SK-N-SH (cell line): ENCODE results near the gene SMARCD3. TPM values are rescaled to one million over a fixed set of nuclear protein-coding genes. Genes with fewer than 3 reads are reported as not detected.
A peak's percentile ranks its signal among the peaks of the same experiment; 100 is the strongest.

Source experiments
- CTCF ChIA-PET: fragments of 300-600, 350-600 bp; formaldehyde crosslinking; extraction: SDS; loops from one replicate; lab custom pipeline; 2021; lab: Yijun Ruan, JAX
- POLR2A ChIA-PET: fragments of 350-600 bp; sonication (Branson Sonifier 250); formaldehyde crosslinking; extraction: SDS; loops from one replicate; lab custom pipeline; 2020; ENCODE audit warnings: antibody characterized with exemption, inconsistent platforms; lab: Yijun Ruan, JAX
- DNase-seq: peaks from one replicate; pipeline ENCODE4 v3.0.0; 2012
- H2AFZ ChIP-seq: fragments of 200-600 bp; sonication (generic); 2 replicates; pipeline ENCODE4 v1.8.1; 2016; ENCODE audit warnings: antibody characterized with exemption, mild to moderate bottlenecking, low read depth
- H3F3A ChIP-seq: fragments of 200-600 bp; sonication (generic); replicated peaks from 2 replicates; pipeline ENCODE3; 2016; ENCODE audit warnings: antibody characterized with exemption, mild to moderate bottlenecking; ENCODE audit not compliant: insufficient read depth
- H3K27ac ChIP-seq, 2 experiments: fragments of 200-500 bp in 1 of 2; fragments of 200-600 bp in 1 of 2; sonication (Bioruptor generic) in 1 of 2; sonication (generic), shearing (Covaris generic) in 1 of 2; 2 replicates each; pipeline versions ENCODE4 v1.5.1 to v1.6.1; 2014 to 2016; ENCODE audit warnings: low read depth in 2 of 2, inconsistent platforms in 1 of 2, low read length in 1 of 2, mild to moderate bottlenecking in 1 of 2, mixed read lengths in 1 of 2
- H3K27me3 ChIP-seq: fragments of 200-600 bp; sonication (generic), shearing (Covaris generic); 2 replicates; pipeline ENCODE4 v1.6.1; 2016; ENCODE audit warnings: mixed run types; ENCODE audit not compliant: insufficient read depth
- H3K36me3 ChIP-seq, 2 experiments: fragments of 200-500 bp in 1 of 2; fragments of 200-600 bp in 1 of 2; sonication (Bioruptor generic) in 1 of 2; sonication (generic) in 1 of 2; replicated peaks in 1 of 2; 2 replicates each; pipeline versions ENCODE3 to v1.5.1; 2014 to 2016; ENCODE audit warnings: low read length in 1 of 2, mild to moderate bottlenecking in 1 of 2; ENCODE audit not compliant: insufficient read depth in 2 of 2, control insufficient read depth in 1 of 2
- H3K4me1 ChIP-seq, 2 experiments: fragments of 200-500 bp in 1 of 2; fragments of 200-600 bp in 1 of 2; sonication (Bioruptor generic) in 1 of 2; sonication (generic), shearing (Covaris generic) in 1 of 2; 2 replicates each; pipeline versions ENCODE4 v1.5.1 to v1.6.1; 2014 to 2016; ENCODE audit warnings: low read depth in 1 of 2, low read length in 1 of 2, mixed run types in 1 of 2; ENCODE audit not compliant: insufficient read depth in 2 of 2, control insufficient read depth in 1 of 2
- H3K4me2 ChIP-seq: fragments of 200-600 bp; sonication (generic), shearing (Covaris generic); 2 replicates; pipeline ENCODE4 v1.6.1; 2017; ENCODE audit warnings: mixed run types
- H3K4me3 ChIP-seq, 2 experiments: fragments of 200-500 bp in 1 of 2; fragments of 200-600 bp in 1 of 2; sonication (Bioruptor generic) in 1 of 2; sonication (generic), shearing (Covaris generic) in 1 of 2; 2 replicates each; pipeline versions ENCODE4 v1.5.1 to v1.8.1; 2014 to 2016; ENCODE audit warnings: low read depth in 2 of 2, inconsistent platforms in 1 of 2, low read length in 1 of 2, mild to moderate bottlenecking in 1 of 2, mixed read lengths in 1 of 2, moderate library complexity in 1 of 2
- H3K79me2 ChIP-seq: fragments of 200-600 bp; sonication (generic); 2 replicates; pipeline ENCODE4 v1.8.1; 2017; ENCODE audit warnings: mild to moderate bottlenecking; ENCODE audit not compliant: insufficient read depth
- H3K9ac ChIP-seq: fragments of 200-600 bp; sonication (generic); 2 replicates; pipeline ENCODE4 v1.6.1; 2017; ENCODE audit warnings: mixed run types
- H3K9me2 ChIP-seq: fragments of 200-600 bp; sonication (generic); 2 replicates; pipeline ENCODE4 v1.6.1; 2017; ENCODE audit warnings: mixed run types
- H3K9me3 ChIP-seq: fragments of 200-600 bp; sonication (generic); 2 replicates; pipeline ENCODE4 v1.6.1; 2017; ENCODE audit warnings: mixed run types, mild to moderate bottlenecking, moderate library complexity
- H4K20me1 ChIP-seq: fragments of 200-600 bp; sonication (generic); 2 replicates; pipeline ENCODE4 v1.6.1; 2017; ENCODE audit warnings: mild to moderate bottlenecking, mixed run types; ENCODE audit not compliant: insufficient read depth
- EP300 ChIP-seq, 2 experiments: IDR thresholded peaks; 2 replicates each; pipeline versions ENCODE4 v1.4.0 to v1.6.1; 2012; ENCODE audit warnings: borderline replicate concordance in 1 of 2, low read depth in 1 of 2, low read length in 1 of 2
- FOXJ3 ChIP-seq: sonication (generic); formaldehyde crosslinking; IDR thresholded peaks from 2 replicates; pipeline ENCODE4 v1.5.1; 2020; ENCODE audit warnings: mild to moderate bottlenecking, missing genetic modification reagents
- FOXM1 ChIP-seq: IDR thresholded peaks from 2 replicates; pipeline ENCODE4 v1.4.0; 2012; ENCODE audit warnings: low read depth, mild to moderate bottlenecking
- GABPA ChIP-seq: IDR thresholded peaks from 2 replicates; pipeline ENCODE4 v1.4.0; 2012; ENCODE audit warnings: low read depth, mild to moderate bottlenecking
- GATA2 ChIP-seq: sonication (generic); formaldehyde crosslinking; IDR thresholded peaks from 2 replicates; pipeline ENCODE4 v1.5.0; 2020; ENCODE audit warnings: mild to moderate bottlenecking, missing genetic modification reagents
- JUND ChIP-seq: IDR thresholded peaks from 2 replicates; pipeline ENCODE4 v1.4.0; 2012
- MXI1 ChIP-seq: IDR thresholded peaks from 2 replicates; pipeline ENCODE4 v1.6.1; 2012; ENCODE audit warnings: mild to moderate bottlenecking, low read depth, low read length, improper control_type of control experiment
- NFIC ChIP-seq: IDR thresholded peaks from 2 replicates; pipeline ENCODE4 v1.4.0; 2012; ENCODE audit warnings: borderline replicate concordance
- NRF1 ChIP-seq: IDR thresholded peaks from 2 replicates; pipeline ENCODE4 v1.6.1; 2012; ENCODE audit warnings: low read depth, mild to moderate bottlenecking, low read length
- POLR2AphosphoS5 ChIP-seq: IDR thresholded peaks from 2 replicates; pipeline ENCODE4 v1.6.1; 2012; ENCODE audit warnings: low read depth, low read length
- RXRA ChIP-seq: IDR thresholded peaks from 2 replicates; pipeline ENCODE4 v1.4.0; 2012; ENCODE audit warnings: low read depth, mild to moderate bottlenecking, borderline replicate concordance
- SIN3A ChIP-seq: IDR thresholded peaks from 2 replicates; pipeline ENCODE4 v1.6.1; 2012; ENCODE audit warnings: low read depth, mild to moderate bottlenecking, low read length, moderate library complexity, borderline replicate concordance
- TEAD4 ChIP-seq: IDR thresholded peaks from 2 replicates; pipeline ENCODE4 v1.4.0; 2012; ENCODE audit warnings: mild to moderate bottlenecking, borderline replicate concordance; ENCODE audit not compliant: insufficient read depth
- WGBS: methylation state at CpG from one replicate; pipeline ENCODE4 v1.1.6; 2017; ENCODE audit warnings: low lambda C conversion rate; 5-methylcytosine and 5-hydroxymethylcytosine counted together
- polyA plus RNA-seq, 3 experiments: library from polyadenylated mRNA; depleted of rRNA; stranded (reverse); fragments of >200 nt; gene quantifications; 2 replicates each; pipeline ENCODE4 v1.2.3, GENCODE V29; 2012
- TF ChIP-seq, protein P1 (sequence below): fragments of 150-350 bp; IDR thresholded peaks from 2 replicates; pipeline ENCODE4 v1.6.1; 2016; ENCODE audit warnings: mild to moderate bottlenecking, low read depth, low read length
- TF ChIP-seq, protein P2 (sequence below): IDR thresholded peaks from 2 replicates; pipeline ENCODE4 v1.4.0; 2012; ENCODE audit warnings: low read depth, borderline replicate concordance
- TF ChIP-seq, protein P3 (sequence below): IDR thresholded peaks from 2 replicates; pipeline ENCODE4; 2012
- TF ChIP-seq, protein P4 (sequence below): IDR thresholded peaks from 2 replicates; pipeline ENCODE4 v1.4.0; 2012; ENCODE audit warnings: low read depth
- TF ChIP-seq, protein P5 (sequence below): IDR thresholded peaks from 2 replicates; pipeline ENCODE4 v1.6.1; 2012; ENCODE audit warnings: mild to moderate bottlenecking, low read depth, low read length, moderate library complexity

SMARCD3 gene
- polyA plus RNA-seq, 1 of the 3 experiments (the other 2 are of a cell fraction): 62.8 TPM

DNA sequence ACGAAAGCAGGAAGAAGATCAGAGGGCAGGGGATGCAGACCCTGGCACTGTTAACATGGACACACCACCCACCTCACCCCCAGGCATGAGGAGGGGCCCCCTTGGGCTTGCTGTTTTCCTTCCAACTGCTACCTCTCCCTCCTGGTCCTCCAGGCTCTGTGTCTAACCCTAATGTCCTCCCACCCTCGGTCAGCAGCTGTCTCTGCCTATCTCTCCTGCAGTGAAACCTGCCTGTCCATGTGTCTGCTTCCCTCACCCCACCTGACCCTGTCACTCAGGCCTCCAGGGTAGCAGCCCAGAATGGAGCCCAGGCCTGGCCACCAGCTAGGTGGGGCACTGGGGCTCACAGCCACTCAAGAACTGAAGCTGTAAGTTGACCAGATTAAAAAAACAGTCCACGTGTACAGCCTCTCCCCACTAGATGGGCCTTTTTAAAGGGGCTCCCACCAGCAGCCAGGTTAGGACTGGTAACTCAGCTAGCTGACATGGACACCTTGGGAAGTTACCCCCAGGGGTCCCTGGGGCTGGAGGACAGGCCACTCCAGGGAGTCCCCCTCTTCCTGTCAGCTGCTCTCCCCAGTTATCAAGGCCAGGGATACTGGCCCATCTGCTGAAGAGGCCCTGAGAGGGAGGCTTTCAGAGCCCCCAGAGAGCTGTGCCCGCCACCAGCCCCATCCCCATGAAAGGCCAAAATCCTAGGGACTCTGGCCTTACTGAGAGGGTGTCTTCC, 1.5 kb downstream of the SMARCD3 start (continued):
- TF ChIP-seq, protein P1, sequence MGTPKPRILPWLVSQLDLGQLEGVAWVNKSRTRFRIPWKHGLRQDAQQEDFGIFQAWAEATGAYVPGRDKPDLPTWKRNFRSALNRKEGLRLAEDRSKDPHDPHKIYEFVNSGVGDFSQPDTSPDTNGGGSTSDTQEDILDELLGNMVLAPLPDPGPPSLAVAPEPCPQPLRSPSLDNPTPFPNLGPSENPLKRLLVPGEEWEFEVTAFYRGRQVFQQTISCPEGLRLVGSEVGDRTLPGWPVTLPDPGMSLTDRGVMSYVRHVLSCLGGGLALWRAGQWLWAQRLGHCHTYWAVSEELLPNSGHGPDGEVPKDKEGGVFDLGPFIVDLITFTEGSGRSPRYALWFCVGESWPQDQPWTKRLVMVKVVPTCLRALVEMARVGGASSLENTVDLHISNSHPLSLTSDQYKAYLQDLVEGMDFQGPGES: no peak
- TF ChIP-seq NRF1: no peak

DNA sequence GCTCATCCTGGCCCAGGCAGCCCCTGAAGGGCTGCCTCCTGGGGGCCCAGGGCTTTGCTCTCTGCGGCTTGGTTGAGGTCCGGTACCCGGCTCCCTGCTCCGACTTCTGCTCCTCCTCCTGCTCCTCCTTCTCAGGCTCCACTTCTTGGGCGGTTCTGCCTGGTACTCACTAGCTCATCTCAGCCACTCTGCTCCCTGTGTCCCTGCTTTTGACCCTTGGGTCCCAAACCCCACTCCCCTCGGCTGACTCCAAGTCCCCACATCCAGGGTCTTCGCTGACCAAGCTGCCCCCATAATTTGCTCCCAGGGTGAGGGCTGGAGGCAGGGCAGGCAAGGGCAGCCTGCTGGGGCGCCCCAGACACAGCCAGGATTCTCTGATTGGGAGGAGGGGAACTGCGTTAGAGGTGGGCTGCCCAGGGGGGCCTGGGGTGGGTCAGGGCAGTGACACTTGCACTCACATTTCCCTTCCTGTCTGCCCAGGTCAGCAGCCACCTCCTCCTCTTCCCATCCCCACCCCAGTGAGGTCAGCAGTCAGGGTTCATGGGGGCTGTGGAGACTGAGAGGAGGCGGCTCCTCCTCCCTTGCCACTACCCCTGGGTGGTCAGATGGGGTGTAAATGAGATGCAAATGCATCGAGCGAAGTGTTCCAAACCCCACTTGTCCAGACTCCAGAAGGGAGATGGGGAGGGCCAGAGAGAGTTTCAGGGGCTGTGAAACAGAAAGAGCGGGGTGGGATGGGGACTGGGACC, 2.2 kb downstream of the SMARCD3 start:
- Histone ChIP-seq H3K27me3 (no peaks in the 10 kb centered on the region), H3K9ac (no peak overlapping the region)
- no peak for TF ChIP-seq GABPA
- no peak for TF ChIP-seq EP300 (IDR thresholded peaks at IDR 0.05; ENCODE audit: borderline replicate concordance in 1 of 2, low read depth in 1 of 2, low read length in 1 of 2)
- TF ChIP-seq JUND: no peak
- TF ChIP-seq, protein P2, sequence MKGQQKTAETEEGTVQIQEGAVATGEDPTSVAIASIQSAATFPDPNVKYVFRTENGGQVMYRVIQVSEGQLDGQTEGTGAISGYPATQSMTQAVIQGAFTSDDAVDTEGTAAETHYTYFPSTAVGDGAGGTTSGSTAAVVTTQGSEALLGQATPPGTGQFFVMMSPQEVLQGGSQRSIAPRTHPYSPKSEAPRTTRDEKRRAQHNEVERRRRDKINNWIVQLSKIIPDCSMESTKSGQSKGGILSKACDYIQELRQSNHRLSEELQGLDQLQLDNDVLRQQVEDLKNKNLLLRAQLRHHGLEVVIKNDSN: no peak
- no peak for TF ChIP-seq POLR2AphosphoS5
- TF ChIP-seq SIN3A: no peak
- TF ChIP-seq NFIC: no peak
- TF ChIP-seq TEAD4: no peak
- TF ChIP-seq, protein P3, sequence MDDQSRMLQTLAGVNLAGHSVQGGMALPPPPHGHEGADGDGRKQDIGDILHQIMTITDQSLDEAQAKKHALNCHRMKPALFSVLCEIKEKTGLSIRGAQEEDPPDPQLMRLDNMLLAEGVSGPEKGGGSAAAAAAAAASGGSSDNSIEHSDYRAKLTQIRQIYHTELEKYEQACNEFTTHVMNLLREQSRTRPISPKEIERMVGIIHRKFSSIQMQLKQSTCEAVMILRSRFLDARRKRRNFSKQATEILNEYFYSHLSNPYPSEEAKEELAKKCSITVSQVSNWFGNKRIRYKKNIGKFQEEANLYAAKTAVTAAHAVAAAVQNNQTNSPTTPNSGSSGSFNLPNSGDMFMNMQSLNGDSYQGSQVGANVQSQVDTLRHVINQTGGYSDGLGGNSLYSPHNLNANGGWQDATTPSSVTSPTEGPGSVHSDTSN: no peak
- TF ChIP-seq FOXJ3 (CRISPR knock-in tag): no peak
- TF ChIP-seq, protein P4, sequence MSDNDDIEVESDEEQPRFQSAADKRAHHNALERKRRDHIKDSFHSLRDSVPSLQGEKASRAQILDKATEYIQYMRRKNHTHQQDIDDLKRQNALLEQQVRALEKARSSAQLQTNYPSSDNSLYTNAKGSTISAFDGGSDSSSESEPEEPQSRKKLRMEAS: no peak
- no peak for TF ChIP-seq FOXM1
- TF ChIP-seq GATA2: no peak
- TF ChIP-seq, protein P5, sequence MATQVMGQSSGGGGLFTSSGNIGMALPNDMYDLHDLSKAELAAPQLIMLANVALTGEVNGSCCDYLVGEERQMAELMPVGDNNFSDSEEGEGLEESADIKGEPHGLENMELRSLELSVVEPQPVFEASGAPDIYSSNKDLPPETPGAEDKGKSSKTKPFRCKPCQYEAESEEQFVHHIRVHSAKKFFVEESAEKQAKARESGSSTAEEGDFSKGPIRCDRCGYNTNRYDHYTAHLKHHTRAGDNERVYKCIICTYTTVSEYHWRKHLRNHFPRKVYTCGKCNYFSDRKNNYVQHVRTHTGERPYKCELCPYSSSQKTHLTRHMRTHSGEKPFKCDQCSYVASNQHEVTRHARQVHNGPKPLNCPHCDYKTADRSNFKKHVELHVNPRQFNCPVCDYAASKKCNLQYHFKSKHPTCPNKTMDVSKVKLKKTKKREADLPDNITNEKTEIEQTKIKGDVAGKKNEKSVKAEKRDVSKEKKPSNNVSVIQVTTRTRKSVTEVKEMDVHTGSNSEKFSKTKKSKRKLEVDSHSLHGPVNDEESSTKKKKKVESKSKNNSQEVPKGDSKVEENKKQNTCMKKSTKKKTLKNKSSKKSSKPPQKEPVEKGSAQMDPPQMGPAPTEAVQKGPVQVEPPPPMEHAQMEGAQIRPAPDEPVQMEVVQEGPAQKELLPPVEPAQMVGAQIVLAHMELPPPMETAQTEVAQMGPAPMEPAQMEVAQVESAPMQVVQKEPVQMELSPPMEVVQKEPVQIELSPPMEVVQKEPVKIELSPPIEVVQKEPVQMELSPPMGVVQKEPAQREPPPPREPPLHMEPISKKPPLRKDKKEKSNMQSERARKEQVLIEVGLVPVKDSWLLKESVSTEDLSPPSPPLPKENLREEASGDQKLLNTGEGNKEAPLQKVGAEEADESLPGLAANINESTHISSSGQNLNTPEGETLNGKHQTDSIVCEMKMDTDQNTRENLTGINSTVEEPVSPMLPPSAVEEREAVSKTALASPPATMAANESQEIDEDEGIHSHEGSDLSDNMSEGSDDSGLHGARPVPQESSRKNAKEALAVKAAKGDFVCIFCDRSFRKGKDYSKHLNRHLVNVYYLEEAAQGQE: no peak
- TF ChIP-seq MXI1: no peak
- no peak for TF ChIP-seq RXRA
- TF ChIP-seq, all 33 proteins: peak for 0
- Histone ChIP-seq H3F3A (peaks cover 36% of the 10 kb centered on the region), H3K9me2 (no peaks in the 10 kb centered on the region), H3K4me3 (no peak overlapping the region; a peak in 1 of 4 replicates), H3K9me3 (no peaks in the 10 kb centered on the region), H3K36me3 (peaks cover 2 to 18% of the 10 kb centered on the region in 2 experiments), H4K20me1 (peaks cover 16% of the 10 kb centered on the region), H3K4me1 (peaks cover 43 to 57% of the 10 kb centered on the region in 2 experiments), H3K79me2 (peaks cover 18% of the 10 kb centered on the region), H3K4me2 (peak overlapping the region; percentile 90; the same call in 1 of the 2 replicates), H3K27ac (no peak overlapping the region), H2AFZ (no peak overlapping the region)
- CTCF ChIA-PET: interaction anchor here (0.6 to 6.2 kb wide), 27 partner anchors 10 to 348 kb away, joined by 3 to 122 read pairs (median 3); partner anchors contain the start of genes ABCF2 and CHPF2
- DNase-seq: peak; percentile 31
- WGBS: 89% methylated on average over 11 of the region's 13 CpGs
- POLR2A ChIA-PET: interaction anchor here (1.6 to 3.7 kb wide), 2 partner anchors 15 to 19 kb away, joined by 7 to 20 read pairs; partner anchors contain the start of gene ABCF2
